Non-pigmented ciliary epithelial cell (primary cell): ENCODE measurements around the gene EIF3K.

Experiments
- DNase-seq: peaks from one replicate; pipeline ENCODE4 v3.0.0-alpha.2; 2010; ENCODE audit warnings: low read depth

Gene EIF3K

DNA sequence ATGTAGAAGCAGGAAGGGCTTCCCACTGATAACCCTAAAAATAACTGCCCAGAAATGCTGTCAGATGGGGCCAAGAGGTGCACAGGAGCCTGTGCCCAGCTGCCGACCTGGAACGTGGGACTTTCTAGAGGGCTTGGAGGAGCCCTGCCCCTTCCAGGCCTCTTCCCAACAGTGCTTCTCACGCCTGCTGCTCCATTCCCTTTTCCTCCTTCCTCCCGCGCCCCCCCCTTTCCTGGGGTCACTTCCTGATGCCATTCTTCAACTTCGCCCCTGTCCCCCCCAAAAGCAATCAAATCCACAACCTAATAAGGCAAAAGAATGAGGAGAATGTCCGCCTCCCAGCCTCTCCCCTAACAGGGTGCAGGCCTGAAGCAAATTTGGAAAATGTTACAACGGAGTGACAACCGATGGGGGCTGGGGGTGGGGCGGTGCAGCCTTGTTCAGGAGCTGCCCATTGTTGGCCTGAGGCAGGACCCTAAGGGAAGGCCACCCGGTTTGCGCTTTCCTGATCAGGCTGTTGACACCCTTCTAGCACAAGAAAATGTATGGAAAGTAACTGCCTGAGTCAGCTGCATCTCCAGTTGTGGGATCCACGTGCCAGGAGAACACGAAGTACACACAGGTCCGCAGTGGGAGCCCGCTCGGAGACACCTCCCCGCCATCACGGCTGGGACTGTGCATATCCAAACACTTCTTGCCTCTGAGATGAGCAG lies 47.1 kb downstream of the EIF3K start:
- DNase-seq: no peak

DNA sequence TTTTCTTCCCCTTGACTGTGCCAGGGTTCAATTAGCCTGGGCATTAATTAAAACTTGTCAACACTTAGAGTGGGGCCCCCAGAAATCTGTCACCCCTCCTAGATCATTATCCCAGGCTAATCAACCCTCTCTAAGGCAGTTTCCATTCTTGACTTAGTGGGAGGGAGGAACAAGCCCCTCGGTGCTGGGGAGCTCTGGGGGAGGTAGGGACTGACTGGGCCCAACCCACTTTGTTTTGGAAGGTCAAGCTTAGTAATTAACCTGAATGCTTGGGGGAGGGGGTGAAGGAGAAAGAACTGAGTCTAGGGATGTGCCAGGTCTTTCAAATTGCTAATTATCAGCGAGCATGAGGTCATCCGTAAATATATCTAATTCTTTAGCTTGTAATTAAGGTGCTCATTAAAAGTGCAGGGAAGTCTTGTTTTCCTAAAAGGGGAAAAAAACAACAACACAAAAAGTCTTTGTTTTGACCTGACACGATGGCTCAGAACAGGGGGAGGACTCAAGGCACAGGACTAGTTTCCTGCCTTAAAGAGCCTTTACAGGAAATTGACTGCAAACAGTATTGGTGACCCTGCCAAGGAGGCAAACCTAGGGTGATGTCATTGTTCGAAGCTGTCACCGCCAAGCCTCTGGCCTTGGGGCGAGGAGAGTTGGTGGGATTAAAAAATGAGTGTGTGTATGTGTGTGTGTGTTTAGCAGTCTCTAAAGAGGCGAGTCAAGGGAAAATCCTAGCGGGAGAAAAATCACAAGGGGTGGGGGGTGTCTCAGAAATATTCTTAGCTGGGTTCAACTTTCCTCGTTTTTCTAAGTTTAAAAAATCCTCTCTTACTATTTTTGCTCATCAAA lies 47.9 kb downstream of the EIF3K start:
- DNase-seq: no peak

DNA sequence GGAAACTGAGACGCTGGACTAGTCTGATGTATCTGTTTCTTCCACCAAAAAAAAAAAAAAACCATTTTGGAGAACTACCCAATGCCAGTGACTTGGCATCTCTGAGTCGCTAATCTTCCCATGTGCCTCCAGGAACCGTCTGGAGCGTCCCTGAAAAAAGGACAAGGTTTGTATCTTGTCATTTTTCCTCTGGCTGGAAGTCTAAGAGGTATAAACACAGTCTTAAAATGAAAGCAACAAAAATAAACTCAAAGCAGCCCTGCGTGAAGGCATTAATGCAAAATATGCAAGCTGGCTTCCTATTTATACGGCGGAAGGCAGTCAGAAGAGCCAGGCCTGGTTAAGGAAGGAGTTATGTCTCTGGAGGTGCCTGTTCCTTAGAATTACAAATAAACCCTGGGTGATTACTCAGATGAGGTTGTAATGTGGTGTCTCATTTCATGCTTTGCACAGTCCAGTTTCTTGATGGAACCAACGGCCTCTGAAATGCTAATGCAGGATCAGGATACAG lies 48.7 kb downstream of the EIF3K start:
- peak; percentile 61 for DNase-seq

DNA sequence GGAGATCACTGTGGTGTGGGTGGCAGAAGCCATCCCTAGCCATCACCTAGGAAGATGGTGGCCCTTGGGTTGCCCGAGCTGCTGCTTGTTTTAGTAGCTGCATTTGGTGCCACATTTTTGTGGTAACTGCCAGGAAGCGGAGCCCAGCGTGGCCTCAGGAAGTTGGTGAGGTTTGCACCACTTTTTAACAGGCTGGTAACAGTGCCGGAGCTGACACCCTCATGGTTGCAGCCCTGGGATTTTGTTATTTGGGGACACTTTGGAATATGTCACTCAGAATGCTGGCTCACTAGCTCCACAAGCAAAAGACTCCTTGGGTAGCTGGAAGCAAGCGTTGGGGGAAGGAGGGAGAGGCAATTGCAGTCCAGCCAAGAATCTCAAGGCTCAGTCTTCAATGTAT lies 50.6 kb downstream of the EIF3K start:
- DNase-seq: no peak

DNA sequence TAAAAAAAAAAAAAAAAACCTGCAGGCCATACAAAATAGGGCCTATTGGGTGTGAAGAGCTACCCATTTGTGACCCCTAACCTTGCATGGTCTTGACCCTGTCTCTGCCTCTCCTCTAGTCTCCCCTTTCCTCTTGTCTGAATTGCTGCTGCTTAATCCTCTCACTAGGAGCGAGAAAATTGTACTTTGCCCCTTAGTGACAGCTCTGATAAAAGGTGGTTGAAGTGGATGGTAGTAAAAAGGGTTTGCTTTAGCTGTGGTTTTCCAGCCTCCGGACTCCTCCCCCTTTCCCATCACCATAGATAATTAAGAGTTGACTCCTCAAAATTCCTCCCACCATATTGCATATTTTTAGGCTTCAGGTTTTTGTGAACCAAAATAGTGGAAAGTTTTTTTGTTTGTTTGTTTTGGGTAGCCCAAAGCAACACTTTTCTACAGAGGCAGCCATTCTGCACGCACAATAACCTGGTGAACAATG lies 52.0 kb downstream of the EIF3K start:
- no peak for DNase-seq

DNA sequence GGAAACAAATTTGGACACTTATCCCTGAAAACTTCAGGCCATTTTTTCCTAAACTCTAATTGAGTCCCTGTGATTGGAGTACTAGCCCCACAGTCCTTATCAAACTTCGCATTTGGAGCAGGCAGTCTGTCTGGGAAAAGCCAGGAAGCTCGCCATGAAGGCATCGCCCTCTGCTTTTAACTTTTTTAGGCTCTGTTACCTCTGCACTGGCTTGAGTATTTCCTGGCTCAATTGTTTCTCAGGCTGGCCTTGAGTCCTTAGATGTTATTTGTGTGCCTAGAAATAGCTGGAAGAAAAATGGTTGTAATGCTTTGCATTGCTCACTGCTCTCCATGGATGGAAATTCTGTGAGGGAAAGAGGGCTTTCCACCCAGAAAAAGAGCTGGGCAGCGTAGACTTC lies 52.7 kb downstream of the EIF3K start:
- no peak for DNase-seq

DNA sequence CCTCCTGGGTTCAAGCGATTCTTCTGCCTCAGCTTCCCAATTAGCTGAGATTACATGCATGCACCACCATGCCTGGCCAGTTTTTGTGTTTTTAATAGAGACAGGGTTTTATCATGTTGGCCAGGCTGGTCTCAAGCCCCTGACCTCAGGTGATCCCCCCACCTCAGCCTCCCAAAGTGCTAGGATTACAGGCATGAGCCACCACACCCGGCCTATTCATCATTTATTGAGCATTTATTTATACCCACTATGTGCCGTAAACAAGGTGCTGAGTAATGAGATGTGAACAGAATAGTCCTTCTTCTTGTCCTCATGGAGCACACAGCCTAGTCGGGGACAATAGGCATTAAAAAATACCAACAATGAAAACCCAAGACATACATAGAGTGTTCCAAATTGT lies 54.0 kb downstream of the EIF3K start:
- DNase-seq: no peak

DNA sequence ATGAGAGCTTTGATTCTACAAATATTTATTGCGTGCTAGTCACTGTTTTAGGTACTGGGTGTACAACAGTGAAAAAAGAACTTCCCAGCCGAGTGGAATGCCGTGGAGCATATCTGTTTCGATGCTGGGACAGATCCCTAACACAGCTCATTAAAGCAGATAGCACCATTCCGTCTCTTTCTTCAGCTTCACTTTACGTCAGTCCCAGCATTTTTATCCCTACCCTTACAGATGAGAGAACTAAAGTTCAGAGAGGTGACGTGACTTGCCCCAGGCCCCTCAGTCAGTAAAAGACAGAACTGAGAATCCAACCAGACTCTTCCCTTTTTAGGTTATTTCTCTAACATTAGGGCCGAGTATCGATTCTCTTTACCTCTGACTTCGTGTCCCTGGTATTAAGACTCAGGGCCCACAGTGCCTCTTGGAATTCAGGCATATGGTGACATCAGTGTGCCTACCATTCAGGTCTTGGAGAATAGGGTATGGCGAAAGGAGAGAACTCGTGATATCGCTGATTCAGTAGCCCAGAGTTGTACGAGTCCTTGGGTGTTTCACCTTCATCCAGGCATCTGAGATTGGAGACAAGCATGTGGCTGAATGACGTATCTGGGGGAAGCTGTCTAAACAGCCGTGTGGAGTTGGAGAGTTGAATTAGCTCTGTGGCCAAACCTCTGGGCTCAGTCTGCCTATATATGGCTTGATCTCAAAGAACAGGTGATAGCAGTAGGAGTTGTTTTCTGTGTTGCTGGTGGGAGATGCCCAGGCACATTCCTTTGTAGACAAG lies 55.6 kb downstream of the EIF3K start:
- no peak for DNase-seq

DNA sequence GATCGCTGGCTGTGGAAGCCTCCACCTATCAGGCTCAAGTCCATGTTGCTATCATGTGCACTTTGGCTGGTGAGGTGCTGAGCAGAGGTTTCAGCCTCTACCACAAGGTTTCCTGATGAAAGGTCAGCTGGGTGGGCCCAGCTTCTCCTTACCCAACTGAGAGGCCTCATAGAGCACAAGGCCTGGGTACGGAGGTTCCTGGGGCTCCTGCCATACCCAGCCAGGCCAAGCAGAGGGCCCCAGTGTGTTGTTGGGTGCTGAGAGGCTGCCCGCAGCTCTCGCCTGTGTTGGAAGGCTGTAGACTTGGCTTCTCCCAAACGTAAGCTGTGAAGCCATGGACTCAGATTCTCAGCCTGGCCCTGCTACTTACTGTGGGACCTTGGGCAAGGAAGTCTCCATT lies 56.6 kb downstream of the EIF3K start:
- no peak for DNase-seq

DNA sequence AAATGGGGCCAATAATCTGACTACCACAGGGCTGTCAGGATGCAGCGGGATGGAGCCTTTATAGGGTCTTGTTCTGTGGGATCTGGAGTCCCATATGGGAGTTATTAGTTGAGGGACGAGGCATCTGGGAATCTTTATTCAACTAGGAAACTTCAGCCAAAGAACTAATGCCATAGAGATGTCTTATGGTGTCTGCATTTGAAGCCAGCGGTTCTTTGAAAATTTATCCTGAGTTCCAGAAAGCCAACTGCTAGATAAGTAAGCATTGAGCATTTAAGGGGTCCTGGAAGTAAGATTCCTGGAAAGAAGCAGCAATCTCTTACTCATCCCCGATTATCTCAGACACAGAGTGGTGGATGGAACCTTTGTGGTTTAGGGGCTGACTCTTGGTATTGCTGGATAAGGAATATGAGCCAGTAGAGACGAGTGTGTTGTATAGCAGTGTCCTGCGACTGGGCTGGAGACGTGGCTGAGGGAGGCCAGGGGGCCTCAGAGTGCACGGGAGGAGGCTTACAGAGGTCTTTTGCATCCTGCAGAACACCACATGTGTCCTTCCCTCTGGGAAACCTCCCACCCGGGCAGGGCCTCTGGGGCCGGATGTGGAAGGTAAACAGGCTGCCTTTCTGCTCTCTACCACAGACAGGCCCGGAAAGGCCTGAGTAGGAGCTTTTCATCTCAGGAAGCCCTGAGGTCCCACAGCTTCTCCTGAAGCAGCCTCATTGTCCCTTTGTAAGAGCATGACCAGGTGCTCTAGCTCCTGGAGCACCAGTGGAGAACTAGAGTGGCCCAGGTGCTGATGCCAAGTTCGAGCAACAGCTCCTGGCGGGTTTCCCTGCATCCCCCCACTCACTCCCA lies 57.3 kb downstream of the EIF3K start:
- DNase-seq: no peak

DNA sequence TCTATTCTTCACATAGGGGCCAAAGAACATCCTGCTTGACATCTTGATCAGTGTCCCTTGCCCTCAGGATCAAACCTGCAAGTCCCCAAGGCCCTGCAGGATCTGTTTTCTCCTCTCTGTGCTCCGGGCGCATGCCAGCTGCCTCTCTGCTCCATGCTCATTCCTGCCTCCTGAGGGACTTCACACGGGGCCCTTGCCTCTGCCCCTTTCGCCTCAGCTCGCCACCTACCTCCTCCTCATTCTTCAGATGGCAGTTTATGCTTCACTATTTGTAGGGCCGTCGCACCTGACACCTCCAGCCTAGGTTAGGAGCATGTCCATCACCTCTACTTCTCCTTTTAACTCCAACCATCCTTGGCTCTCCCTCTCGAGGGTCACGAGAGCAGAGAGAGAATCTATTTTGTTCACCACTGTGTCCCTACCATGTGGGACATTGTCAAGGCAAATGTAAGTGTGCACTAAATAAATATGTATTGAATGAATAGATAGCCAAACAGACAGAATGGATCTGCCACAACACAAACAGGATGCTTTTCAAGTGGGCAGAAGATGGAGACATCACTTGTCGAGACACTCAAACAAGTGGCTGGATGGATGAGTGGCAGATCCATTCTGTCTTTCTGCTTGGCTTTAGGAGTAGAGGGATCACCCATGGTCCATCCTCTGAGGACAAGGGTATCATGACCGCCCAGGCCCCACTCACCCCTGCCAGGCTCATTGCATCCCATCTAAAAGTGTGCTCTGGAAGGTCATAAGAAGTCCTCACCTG lies 58.1 kb downstream of the EIF3K start:
- DNase-seq: no peak

DNA sequence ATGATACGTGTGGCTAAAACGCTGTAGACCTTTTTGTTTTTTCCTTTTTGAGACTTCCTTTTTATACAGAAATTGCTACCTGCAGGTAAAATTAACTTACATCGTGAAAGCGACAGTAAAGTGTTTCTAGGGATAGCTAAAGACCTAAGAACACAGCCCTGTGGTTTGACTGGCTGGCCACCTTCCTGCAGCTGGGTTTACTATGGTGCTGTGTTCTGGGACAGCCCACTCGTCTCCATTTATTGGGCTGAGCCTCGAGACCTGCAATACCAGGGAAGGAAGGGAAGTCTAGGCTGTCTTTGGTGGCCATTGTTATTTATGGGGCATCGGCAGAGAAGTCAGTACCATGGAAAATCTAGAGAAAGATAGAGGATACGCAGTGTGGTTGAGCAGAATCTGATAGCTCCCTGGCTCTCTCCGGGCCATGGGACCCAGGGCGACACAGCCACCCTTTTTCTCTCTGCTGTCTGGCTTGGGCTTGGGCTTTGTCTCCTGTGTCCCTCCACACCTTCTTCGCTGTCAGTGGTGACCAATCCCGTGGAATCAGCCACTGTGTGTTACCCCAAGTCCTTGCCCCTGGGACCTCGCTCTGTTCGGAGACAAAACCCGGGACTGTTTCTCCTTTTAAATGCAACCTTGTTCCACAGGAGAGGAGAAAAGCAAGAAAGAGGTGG lies 59.4 kb downstream of the EIF3K start:
- DNase-seq: no peak

DNA sequence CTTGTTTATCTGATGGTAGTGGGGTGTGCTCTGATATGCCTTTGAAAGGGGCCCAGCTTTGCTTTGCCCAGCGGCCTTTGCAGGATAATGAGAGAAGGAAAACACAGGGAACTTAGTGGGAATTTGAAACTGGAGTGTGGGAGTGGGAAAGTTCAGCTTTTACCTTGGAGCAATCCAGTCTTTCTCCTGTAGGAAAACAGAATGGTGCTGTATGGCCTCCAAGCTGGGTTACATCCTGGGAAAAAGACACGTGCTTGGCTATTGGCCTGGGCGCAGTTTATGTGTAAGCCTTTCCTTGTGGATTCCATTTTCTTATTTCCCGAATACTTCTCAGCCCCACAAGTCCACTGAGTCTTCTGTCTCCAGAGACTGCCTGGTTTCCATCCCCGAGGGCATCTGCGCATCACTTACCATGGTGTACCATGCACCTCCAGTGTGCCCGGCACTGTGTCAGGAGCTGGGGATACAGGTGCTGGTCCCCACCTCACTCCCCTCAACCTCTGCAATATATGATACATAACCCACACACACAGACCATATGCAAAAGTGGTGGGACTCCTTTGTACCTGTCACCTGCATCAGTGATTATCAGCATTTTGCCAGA lies 60.0 kb downstream of the EIF3K start:
- DNase-seq: no peak

DNA sequence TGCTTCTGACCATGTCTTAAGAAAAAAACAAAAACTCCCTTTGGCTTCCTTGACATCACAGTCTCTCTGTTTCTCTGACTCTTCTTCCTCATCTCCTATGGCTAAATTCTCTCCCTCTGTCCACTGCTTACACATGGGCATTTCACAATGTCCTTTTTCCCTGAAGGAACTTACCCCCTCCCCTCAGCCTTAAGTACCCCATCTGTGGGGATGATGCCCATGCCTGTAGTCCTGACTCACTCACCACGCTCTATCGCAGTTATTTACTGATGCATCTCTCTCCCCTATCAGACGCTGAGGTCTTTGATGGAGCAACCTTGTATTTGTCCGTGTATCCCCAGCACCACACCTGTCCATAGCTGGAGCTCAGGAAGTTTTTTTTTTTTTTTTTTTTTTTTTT lies 60.9 kb downstream of the EIF3K start:
- DNase-seq: no peak

DNA sequence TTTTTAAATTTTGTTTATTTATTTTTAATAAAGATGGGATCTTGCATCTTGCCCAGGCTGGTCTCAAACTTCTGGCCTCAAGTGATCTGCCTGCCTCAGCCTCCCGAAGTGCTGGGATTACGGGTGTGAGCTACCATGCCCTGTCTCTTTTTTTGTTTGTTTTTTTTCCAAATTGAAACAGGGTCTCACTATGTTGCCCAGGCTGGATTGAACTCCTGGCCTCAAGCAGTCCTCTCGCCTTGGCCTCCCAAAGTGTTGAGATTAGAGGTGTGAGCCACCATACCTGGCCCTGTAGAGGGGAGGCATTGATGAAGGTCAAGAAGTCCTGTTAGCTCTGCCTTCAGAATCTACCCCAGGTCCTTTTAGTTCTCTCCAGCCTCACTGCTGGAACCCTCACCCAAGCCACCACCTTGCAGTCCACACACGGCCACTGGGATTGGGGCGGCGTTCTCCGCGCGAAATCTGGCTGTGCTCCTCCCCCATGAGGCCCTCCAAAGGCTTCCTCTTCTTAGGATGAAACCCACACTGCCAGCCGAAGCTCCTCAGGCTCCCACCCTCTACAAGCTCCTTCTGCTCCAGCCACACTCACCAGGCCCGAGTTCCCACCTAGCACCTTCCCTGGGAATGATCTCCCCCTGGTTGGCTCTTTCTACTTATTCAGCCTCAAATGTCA lies 63.3 kb downstream of the EIF3K start:
- DNase-seq: no peak

DNA sequence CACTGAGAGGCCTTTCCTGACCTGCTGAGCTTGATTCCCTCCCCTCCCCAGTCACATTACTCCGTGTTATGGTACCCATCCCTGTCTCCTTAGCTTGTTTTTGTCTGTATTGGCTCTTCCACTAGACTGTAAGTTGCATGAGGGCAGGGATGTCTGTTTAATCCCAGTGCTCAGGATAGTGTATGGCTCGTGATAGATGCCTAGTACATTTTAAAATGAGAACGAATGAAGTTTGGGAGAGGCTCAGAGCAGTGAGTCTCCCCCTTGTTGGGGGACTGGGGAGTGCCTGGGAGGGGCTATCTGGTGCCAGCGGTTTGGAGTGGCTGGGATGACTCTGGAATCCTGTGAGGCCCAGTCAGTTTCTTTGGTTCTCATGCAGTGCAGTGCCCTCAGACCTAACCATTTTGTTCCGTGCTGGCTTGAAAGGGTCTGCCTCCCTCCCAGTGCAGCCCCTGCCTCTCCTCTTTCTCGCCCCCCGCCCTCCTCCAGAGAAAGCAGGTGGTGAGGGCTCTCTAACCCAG lies 63.9 kb downstream of the EIF3K start:
- DNase-seq: no peak

DNA sequence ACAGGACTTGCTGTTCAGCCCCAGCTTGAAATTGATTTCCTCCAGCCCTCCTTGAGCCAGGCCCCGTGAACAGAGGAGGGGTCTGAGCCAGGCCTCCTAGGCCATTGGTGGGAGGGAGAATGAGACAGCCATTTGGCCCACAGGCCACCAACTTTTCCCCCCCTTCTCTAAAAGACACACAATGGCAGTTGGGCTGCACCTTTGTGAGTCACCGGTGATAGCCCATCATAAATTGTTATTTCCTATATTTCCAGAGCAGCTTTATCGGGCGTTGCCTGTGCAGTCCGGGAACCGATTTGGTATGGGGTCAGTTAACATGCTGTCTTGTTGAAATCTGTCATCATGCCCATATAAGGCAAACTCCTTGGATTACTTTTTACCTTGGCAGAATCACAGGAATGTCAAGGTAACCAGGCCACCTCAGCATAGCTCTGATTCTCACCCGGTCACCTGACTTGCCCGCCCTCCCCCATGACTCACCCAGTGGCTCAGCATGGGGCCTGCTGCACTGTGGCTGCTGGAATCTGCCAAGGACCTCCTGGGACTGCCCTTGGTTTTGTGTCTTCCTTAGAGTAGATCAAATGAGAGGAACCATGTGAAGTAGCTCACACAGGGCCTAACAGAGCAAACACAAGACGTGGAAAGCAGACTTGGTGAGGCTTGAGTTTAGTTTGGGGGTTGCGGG lies 64.5 kb downstream of the EIF3K start:
- peak; percentile 66 for DNase-seq
